Neuronal stem cell (in vitro differentiated cells): ENCODE measurements around the gene STARD5.

Source experiments
- DNase-seq: peaks from one replicate; pipeline ENCODE4 v3.0.0-alpha.2; 2013; ENCODE audit warnings: low spot score
- H2AFZ ChIP-seq: one replicate; pipeline ENCODE4 v1.6.1; 2013; ENCODE audit warnings: mild to moderate bottlenecking, low read length, inconsistent platforms
- H2AK5ac ChIP-seq: 2 replicates; pipeline ENCODE4 v1.6.1; 2013; ENCODE audit warnings: low read depth, mild to moderate bottlenecking, inconsistent platforms, low read length, moderate library complexity, mixed read lengths
- H2BK120ac ChIP-seq: 2 replicates; pipeline ENCODE4 v1.6.1; 2013; ENCODE audit warnings: low read depth, mild to moderate bottlenecking, inconsistent platforms, low read length, moderate library complexity, mixed read lengths
- H2BK12ac ChIP-seq: one replicate; pipeline ENCODE4 v1.6.1; 2013; ENCODE audit warnings: low read length, inconsistent platforms
- H2BK15ac ChIP-seq: 2 replicates; pipeline ENCODE4 v1.6.1; 2013; ENCODE audit warnings: mild to moderate bottlenecking, low read length, inconsistent platforms, mixed read lengths
- H2BK5ac ChIP-seq: one replicate; pipeline ENCODE4 v1.6.1; 2013; ENCODE audit warnings: inconsistent platforms, mild to moderate bottlenecking, low read length, moderate library complexity
- H3K14ac ChIP-seq: one replicate; pipeline ENCODE4 v1.6.1; 2013; ENCODE audit warnings: low read length, inconsistent platforms
- H3K18ac ChIP-seq: 2 replicates; pipeline ENCODE4 v1.6.1; 2013; ENCODE audit warnings: low read length, inconsistent platforms
- H3K23ac ChIP-seq: 2 replicates; pipeline ENCODE4 v1.6.1; 2013; ENCODE audit warnings: low read depth, mild to moderate bottlenecking, mixed read lengths, low read length, inconsistent platforms; ENCODE audit not compliant: poor library complexity
- H3K27ac ChIP-seq: replicated peaks from 3 replicates; pipeline ENCODE4 v1.5.1; 2013; ENCODE audit warnings: low read length, inconsistent platforms
- H3K27me3 ChIP-seq, 3 experiments: 2 replicates each; pipeline ENCODE4 v1.6.1; 2013; ENCODE audit warnings: low read length in 3 of 3, mild to moderate bottlenecking in 2 of 3, inconsistent platforms in 1 of 3, low read depth in 1 of 3, mixed read lengths in 1 of 3, moderate library complexity in 1 of 3; ENCODE audit not compliant: control insufficient read depth in 3 of 3, insufficient read depth in 3 of 3
- H3K36me3 ChIP-seq, 2 donors: replicated peaks in 1 of 2; 2 replicates each; pipeline ENCODE4 v1.6.1; 2013; ENCODE audit warnings: low read length in 2 of 2; ENCODE audit not compliant: control insufficient read depth in 2 of 2, insufficient read depth in 2 of 2
- H3K4ac ChIP-seq: 2 replicates; pipeline ENCODE4 v1.6.1; 2013; ENCODE audit warnings: inconsistent platforms, mild to moderate bottlenecking, low read length, moderate library complexity
- H3K4me1 ChIP-seq, 2 donors: 1 replicate in 1 of 2; 2 replicates in 1 of 2; pipeline ENCODE4 v1.6.1; 2013; ENCODE audit warnings: low read length in 2 of 2, low read depth in 1 of 2; ENCODE audit not compliant: control insufficient read depth in 2 of 2, insufficient read depth in 1 of 2
- H3K4me2 ChIP-seq: one replicate; pipeline ENCODE4 v1.6.1; 2013; ENCODE audit warnings: mild to moderate bottlenecking, low read length, inconsistent platforms; ENCODE audit not compliant: insufficient read depth, poor library complexity, severe bottlenecking
- H3K4me3 ChIP-seq, 2 donors: 2 replicates each; pipeline ENCODE4 v1.5.1; 2013; ENCODE audit warnings: low read length in 2 of 2, mild to moderate bottlenecking in 2 of 2, inconsistent platforms in 1 of 2, moderate library complexity in 1 of 2
- H3K79me1 ChIP-seq: one replicate; pipeline ENCODE4 v1.6.1; 2013; ENCODE audit warnings: low read depth, mild to moderate bottlenecking, inconsistent platforms, low read length, moderate library complexity
- H3K9ac ChIP-seq: one replicate; pipeline ENCODE4 v1.6.1; 2013; ENCODE audit warnings: mild to moderate bottlenecking, low read depth, low read length, inconsistent platforms; ENCODE audit not compliant: poor library complexity
- H3K9me3 ChIP-seq, 2 donors: replicated peaks in 1 of 2; 2 replicates each; pipeline versions ENCODE3 to v1.6.1; 2013; ENCODE audit warnings: low read length in 2 of 2, mild to moderate bottlenecking in 2 of 2, inconsistent platforms in 1 of 2, low read depth in 1 of 2, mixed read lengths in 1 of 2, moderate library complexity in 1 of 2; ENCODE audit not compliant: control insufficient read depth in 2 of 2, insufficient read depth in 1 of 2
- H4K8ac ChIP-seq: one replicate; pipeline ENCODE4 v1.6.1; 2013; ENCODE audit warnings: low read depth, mild to moderate bottlenecking, inconsistent platforms, low read length, moderate library complexity
- H4K91ac ChIP-seq: one replicate; pipeline ENCODE4 v1.6.1; 2013; ENCODE audit warnings: low read length, low read depth, mild to moderate bottlenecking, inconsistent platforms; ENCODE audit not compliant: poor library complexity
- WGBS, 2 donors: extraction: QIAGEN DNeasy Blood & Tissue Kit; methylation state at CpG; one replicate each; pipeline ENCODE4 v1.1.7; 2013; ENCODE audit warnings: missing lambda C conversion rate in 2 of 2, mixed read lengths in 1 of 2; ENCODE audit not compliant: insufficient read length in 2 of 2, insufficient replicate concordance in 1 of 2; ENCODE audit errors: extremely low coverage in 2 of 2; 5-methylcytosine and 5-hydroxymethylcytosine counted together

Gene STARD5

GRCh38 chr15:81336568-81336967 lies 12.6 kb upstream of the STARD5 start:
- no peak overlapping the region for H4K91ac ChIP-seq
- H3K4me2 ChIP-seq = no peak overlapping the region
- DNase-seq = no peak
- H3K4me3 ChIP-seq = no peak overlapping the region
- H3K4me1 ChIP-seq = peaks cover 0 to 2% of the 10 kb centered on the region in 2 donors
- H4K8ac ChIP-seq = no peak overlapping the region
- H3K9me3 ChIP-seq = no peaks in the 10 kb centered on the region
- no peak overlapping the region for H2BK120ac ChIP-seq
- H3K27me3 ChIP-seq = peaks cover 0 to 10% (median 0%) of the 10 kb centered on the region in 3 experiments
- H3K18ac ChIP-seq = no peak overlapping the region
- H2AFZ ChIP-seq = no peak overlapping the region
- H2BK5ac ChIP-seq = no peak overlapping the region
- no CpG with 5 or more reads among the region's 4 CpGs for WGBS, 2 donors
- no peak overlapping the region for H3K14ac ChIP-seq
- H2BK15ac ChIP-seq = no peak overlapping the region
- no peaks in the 10 kb centered on the region for H3K79me1 ChIP-seq
- H3K36me3 ChIP-seq = no peaks in the 10 kb centered on the region
- no peak overlapping the region for H2BK12ac ChIP-seq
- no peak overlapping the region for H2AK5ac ChIP-seq
- H3K23ac ChIP-seq = no peak overlapping the region
- no peak overlapping the region for H3K27ac ChIP-seq
- no peak overlapping the region for H3K9ac ChIP-seq
- H3K4ac ChIP-seq = no peak overlapping the region

DNA sequence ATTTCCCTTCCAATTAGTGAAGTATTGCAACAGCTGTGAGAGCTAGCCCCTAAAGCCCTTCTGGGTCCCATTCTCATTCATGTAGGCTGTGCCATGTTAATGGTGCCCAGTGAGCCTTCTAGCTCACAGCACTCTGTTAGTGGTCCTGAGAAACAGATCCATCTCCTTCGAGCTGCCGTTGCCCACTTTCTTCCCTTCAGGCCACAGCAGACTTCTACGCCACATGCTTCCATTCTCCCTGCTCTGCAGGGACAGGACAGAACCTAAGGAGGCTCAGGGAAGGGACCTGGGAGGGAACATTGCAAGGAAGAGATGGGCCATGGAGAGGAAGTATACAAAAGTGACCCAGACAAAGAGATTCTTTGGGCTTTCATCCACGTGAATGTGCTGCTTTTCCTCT lies 11.7 kb upstream of the STARD5 start:
- Histone ChIP-seq H2BK120ac (no peak overlapping the region), H3K9me3 (no peaks in the 10 kb centered on the region), H3K27ac (no peak overlapping the region), H2BK5ac (no peak overlapping the region), H3K4me3 (no peak overlapping the region), H3K18ac (no peak overlapping the region), H2BK15ac (no peak overlapping the region), H3K4me2 (no peak overlapping the region), H3K27me3 (peaks cover 0 to 10% (median 0%) of the 10 kb centered on the region in 3 experiments), H2BK12ac (no peak overlapping the region), H3K9ac (no peak overlapping the region), H3K4me1 (peaks cover 0 to 2% of the 10 kb centered on the region in 2 donors), H4K8ac (no peak overlapping the region), H2AFZ (no peak overlapping the region), H2AK5ac (no peak overlapping the region), H3K4ac (no peak overlapping the region), H3K23ac (no peak overlapping the region), H4K91ac (no peak overlapping the region), H3K36me3 (no peaks in the 10 kb centered on the region), H3K79me1 (no peaks in the 10 kb centered on the region), H3K14ac (no peak overlapping the region)
- no peak for DNase-seq
- no CpG with 5 or more reads among the region's 4 CpGs for WGBS, 2 donors

DNA sequence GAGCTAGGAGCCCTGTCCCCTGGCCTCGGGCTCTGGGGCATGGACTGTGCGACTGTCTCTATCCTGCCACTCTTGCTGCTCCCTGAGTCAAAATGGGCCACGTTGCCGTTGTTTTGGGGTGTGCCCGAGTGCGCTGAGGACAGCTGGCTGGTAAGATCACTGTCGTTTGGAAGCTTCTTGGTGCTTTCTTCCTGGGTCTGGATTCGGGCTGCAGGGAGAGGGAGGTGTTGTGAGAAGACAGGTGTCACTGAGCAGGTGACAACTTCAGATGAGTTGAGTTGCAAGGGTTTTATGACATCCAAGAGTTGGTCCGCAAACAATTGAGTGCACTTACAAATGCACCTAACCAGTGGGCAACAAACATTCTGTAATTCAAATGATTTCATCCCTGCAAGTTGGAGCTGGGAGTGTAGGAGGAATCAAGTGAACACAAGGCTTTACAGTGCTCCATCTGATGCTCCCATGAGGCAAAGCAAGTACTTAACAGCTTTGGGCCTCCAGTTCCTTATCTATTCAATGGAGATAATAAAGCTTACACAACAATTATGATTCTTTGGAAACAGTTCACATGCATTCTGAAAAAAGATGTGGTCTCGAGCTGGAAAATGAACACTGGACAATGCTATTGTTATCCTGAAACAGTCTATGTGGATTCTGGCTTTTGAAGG lies 11.0 kb upstream of the STARD5 start:
- no CpG with 5 or more reads among the region's 10 CpGs for WGBS, 2 donors
- Histone ChIP-seq H2BK120ac (no peak overlapping the region), H2BK5ac (no peak overlapping the region), H3K4me2 (no peak overlapping the region), H2AK5ac (no peak overlapping the region), H2BK15ac (no peak overlapping the region), H3K9me3 (no peaks in the 10 kb centered on the region), H3K79me1 (no peaks in the 10 kb centered on the region), H3K27ac (no peak overlapping the region), H4K91ac (no peak overlapping the region), H3K27me3 (peaks cover 0 to 10% (median 0%) of the 10 kb centered on the region in 3 experiments), H3K36me3 (no peaks in the 10 kb centered on the region), H3K14ac (no peak overlapping the region), H3K18ac (peak overlapping the region; percentile 30), H4K8ac (no peak overlapping the region), H3K4ac (no peak overlapping the region), H3K9ac (no peak overlapping the region), H3K4me1 (peaks cover 0 to 2% of the 10 kb centered on the region in 2 donors), H3K23ac (peak overlapping the region; percentile 40), H2BK12ac (no peak overlapping the region), H3K4me3 (no peak overlapping the region), H2AFZ (no peak overlapping the region)
- DNase-seq = no peak

DNA sequence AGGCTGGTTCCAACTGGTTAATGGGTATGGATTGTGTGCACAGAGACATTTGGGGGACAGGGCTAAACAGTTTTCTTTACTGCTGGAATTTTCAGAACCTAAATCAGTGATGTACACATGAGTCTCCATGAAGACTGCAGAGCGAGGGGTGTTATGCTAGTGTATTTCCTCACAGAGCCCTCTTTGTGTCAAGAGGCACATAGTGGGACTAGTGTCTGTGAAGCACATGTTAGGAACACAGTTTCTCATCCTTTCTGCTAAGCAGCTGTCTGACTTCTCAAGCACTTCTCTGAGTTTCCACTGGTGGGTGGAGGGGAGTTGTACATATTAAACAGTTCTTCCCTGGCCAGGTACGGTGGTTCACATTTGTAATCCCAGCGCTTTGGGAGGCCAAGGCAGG lies 9.4 kb upstream of the STARD5 start:
- Histone ChIP-seq H2AK5ac (no peak overlapping the region), H3K36me3 (no peaks in the 10 kb centered on the region), H3K23ac (no peak overlapping the region), H4K91ac (no peak overlapping the region), H3K4me2 (no peak overlapping the region), H2BK120ac (no peak overlapping the region), H3K9me3 (no peaks in the 10 kb centered on the region), H3K14ac (no peak overlapping the region), H3K18ac (no peak overlapping the region), H3K27me3 (peaks cover 0 to 10% (median 0%) of the 10 kb centered on the region in 3 experiments), H3K4ac (no peak overlapping the region), H4K8ac (no peak overlapping the region), H2BK5ac (no peak overlapping the region), H3K27ac (no peak overlapping the region), H2BK12ac (no peak overlapping the region), H3K4me3 (no peak overlapping the region), H3K79me1 (no peaks in the 10 kb centered on the region), H2BK15ac (no peak overlapping the region), H2AFZ (no peak overlapping the region), H3K4me1 (peaks cover 0 to 2% of the 10 kb centered on the region in 2 donors), H3K9ac (no peak overlapping the region)
- DNase-seq = no peak
- WGBS, 2 donors = no CpG with 5 or more reads among the region's 3 CpGs
